SK-N-SH treated with all-trans-retinoic acid at 6 μM for 48 hours (cell line): ENCODE data around the gene SART3.

Source experiments
- ATAC-seq: fragments of 200-7000 bp; cut with Tn5 transposase; 3 replicates; pipeline ENCODE4 v1.9.1; 2020; ENCODE audit warnings: mild to moderate bottlenecking, moderate library complexity
- ARNTL ChIP-seq: fragments of 450-650 bp; formaldehyde crosslinking; IDR thresholded peaks from 2 replicates; pipeline ENCODE4 v1.5.0; 2020; ENCODE audit warnings: low read depth, mild to moderate bottlenecking, moderate library complexity, borderline replicate concordance
- BACH2 ChIP-seq: fragments of 250-450 bp; sonication (Bioruptor Pico); IDR thresholded peaks from 2 replicates; pipeline ENCODE4 v1.9.0; 2021; ENCODE audit warnings: mild to moderate bottlenecking, borderline replicate concordance
- CREB5 ChIP-seq: fragments of 250-450 bp; sonication (Bioruptor Pico); IDR thresholded peaks from 2 replicates; pipeline ENCODE4 v1.5.1; 2020; ENCODE audit warnings: low read depth, mild to moderate bottlenecking, moderate library complexity
- CSDC2 ChIP-seq: fragments of 250-450 bp; sonication (Bioruptor Pico); IDR thresholded peaks from 2 replicates; pipeline ENCODE4 v1.5.0; 2020; ENCODE audit warnings: mild to moderate bottlenecking, moderate library complexity
- ESRRG ChIP-seq: fragments of 250-450 bp; sonication (Bioruptor Pico); IDR thresholded peaks from 2 replicates; pipeline ENCODE4 v1.6.1; 2021; ENCODE audit warnings: mild to moderate bottlenecking
- GLIS3 ChIP-seq: fragments of 250-450 bp; sonication (Bioruptor Pico); IDR thresholded peaks from 2 replicates; pipeline ENCODE4 v1.5.0; 2020; ENCODE audit warnings: mild to moderate bottlenecking, moderate library complexity
- ISL1 ChIP-seq: fragments of 250-450 bp; sonication (Bioruptor Pico); IDR thresholded peaks from 2 replicates; pipeline ENCODE4 v2.1.2; 2022; ENCODE audit warnings: mild to moderate bottlenecking, moderate library complexity
- OSR1 ChIP-seq: fragments of 250-450 bp; sonication (Bioruptor Pico); IDR thresholded peaks from 2 replicates; pipeline ENCODE4 v1.8.0; 2022; ENCODE audit warnings: moderate library complexity, mild to moderate bottlenecking, inconsistent platforms
- PPARA ChIP-seq: fragments of 250-450 bp; sonication (Bioruptor Pico); IDR thresholded peaks from 2 replicates; pipeline ENCODE4 v1.5.0; 2020; ENCODE audit warnings: mild to moderate bottlenecking, borderline replicate concordance
- RARB ChIP-seq: fragments of 250-450 bp; sonication (Bioruptor Pico); IDR thresholded peaks from 2 replicates; pipeline ENCODE4 v1.8.0; 2021; ENCODE audit warnings: mild to moderate bottlenecking, moderate library complexity
- SNAI2 ChIP-seq: fragments of 250-450 bp; sonication (Bioruptor Pico); IDR thresholded peaks from 2 replicates; pipeline ENCODE4 v1.5.0; 2020; ENCODE audit warnings: mild to moderate bottlenecking, moderate library complexity
- TCF4 ChIP-seq: fragments of 250-450 bp; sonication (Bioruptor Pico); IDR thresholded peaks from 2 replicates; pipeline ENCODE4 v1.8.0; 2021; ENCODE audit warnings: mild to moderate bottlenecking, moderate library complexity, borderline replicate concordance
- TOX ChIP-seq: fragments of 250-450 bp; sonication (Bioruptor Pico); IDR thresholded peaks from 2 replicates; pipeline ENCODE4 v1.8.0; 2021; ENCODE audit warnings: mild to moderate bottlenecking, moderate library complexity, borderline replicate concordance
- TSHZ2 ChIP-seq: fragments of 250-450 bp; sonication (Bioruptor Pico); IDR thresholded peaks from 2 replicates; pipeline ENCODE4 v1.5.0; 2020; ENCODE audit warnings: mild to moderate bottlenecking, moderate library complexity
- ZC3H10 ChIP-seq: fragments of 250-450 bp; sonication (Bioruptor Pico); IDR thresholded peaks from 2 replicates; pipeline ENCODE4 v1.5.1; 2021; ENCODE audit warnings: mild to moderate bottlenecking, moderate library complexity
- ZFP3 ChIP-seq: fragments of 250-450 bp; sonication (Bioruptor Pico); IDR thresholded peaks from 2 replicates; pipeline ENCODE4 v1.5.0; 2020; ENCODE audit warnings: mild to moderate bottlenecking, moderate library complexity
- ZFP30 ChIP-seq: fragments of 450-650 bp; formaldehyde crosslinking; IDR thresholded peaks from 2 replicates; pipeline ENCODE4 v1.5.0; 2022; ENCODE audit warnings: mild to moderate bottlenecking, moderate library complexity
- ZNF565 ChIP-seq: fragments of 450-650 bp; formaldehyde crosslinking; conservative IDR thresholded peaks from 2 replicates; pipeline ENCODE4 v1.5.0; 2020; ENCODE audit warnings: low read depth, mild to moderate bottlenecking, moderate library complexity
- TF ChIP-seq, protein P1 (sequence below): fragments of 250-450 bp; sonication (Bioruptor Pico); IDR thresholded peaks from 2 replicates; pipeline ENCODE4 v1.8.0; 2020; ENCODE audit warnings: mild to moderate bottlenecking, moderate library complexity, borderline replicate concordance
- TF ChIP-seq, protein P2 (sequence below): fragments of 250-450 bp; sonication (Bioruptor Pico); IDR thresholded peaks from 2 replicates; pipeline ENCODE4 v1.5.1; 2021; ENCODE audit warnings: mild to moderate bottlenecking, moderate library complexity

SART3 gene

GRCh38 chr12:108523365-108523764, 37.6 kb downstream of the SART3 start (continued):
- TF ChIP-seq ISL1 (CRISPR knock-in tag) = no peak
- TF ChIP-seq, all 23 proteins: peak for 0

DNA sequence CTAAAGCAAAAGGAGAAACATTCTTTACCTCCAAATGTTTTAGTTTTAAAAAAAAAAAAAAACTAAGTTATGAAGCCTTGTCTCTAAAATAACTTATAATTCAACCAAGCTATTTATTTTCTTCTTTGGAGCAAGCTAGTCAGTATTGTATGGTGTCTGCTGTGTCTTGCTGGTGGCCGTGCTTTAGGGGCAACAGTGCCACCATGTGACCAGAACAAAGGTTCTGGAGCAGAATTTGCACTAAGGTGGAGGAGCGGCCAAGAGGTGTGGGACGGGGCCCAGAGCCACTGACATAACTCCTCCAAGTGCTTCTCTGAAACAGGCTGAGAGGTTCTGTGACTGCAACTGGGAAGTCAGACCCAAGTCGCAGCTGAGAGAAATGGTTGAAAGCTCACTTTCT, 41.4 kb downstream of the SART3 start:
- ATAC-seq = no peak
- TF ChIP-seq, protein P1, sequence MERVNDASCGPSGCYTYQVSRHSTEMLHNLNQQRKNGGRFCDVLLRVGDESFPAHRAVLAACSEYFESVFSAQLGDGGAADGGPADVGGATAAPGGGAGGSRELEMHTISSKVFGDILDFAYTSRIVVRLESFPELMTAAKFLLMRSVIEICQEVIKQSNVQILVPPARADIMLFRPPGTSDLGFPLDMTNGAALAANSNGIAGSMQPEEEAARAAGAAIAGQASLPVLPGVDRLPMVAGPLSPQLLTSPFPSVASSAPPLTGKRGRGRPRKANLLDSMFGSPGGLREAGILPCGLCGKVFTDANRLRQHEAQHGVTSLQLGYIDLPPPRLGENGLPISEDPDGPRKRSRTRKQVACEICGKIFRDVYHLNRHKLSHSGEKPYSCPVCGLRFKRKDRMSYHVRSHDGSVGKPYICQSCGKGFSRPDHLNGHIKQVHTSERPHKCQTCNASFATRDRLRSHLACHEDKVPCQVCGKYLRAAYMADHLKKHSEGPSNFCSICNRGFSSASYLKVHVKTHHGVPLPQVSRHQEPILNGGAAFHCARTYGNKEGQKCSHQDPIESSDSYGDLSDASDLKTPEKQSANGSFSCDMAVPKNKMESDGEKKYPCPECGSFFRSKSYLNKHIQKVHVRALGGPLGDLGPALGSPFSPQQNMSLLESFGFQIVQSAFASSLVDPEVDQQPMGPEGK (CRISPR knock-in tag) = no peak
- TF ChIP-seq ESRRG (CRISPR knock-in tag) (no peak), GLIS3 (CRISPR knock-in tag) (no peak), OSR1 (CRISPR knock-in tag) (no peak), ARNTL (CRISPR knock-in tag) (no peak), ZC3H10 (CRISPR knock-in tag) (no peak), TOX (CRISPR knock-in tag) (no peak), CREB5 (no peak), PPARA (no peak), ZFP3 (no peak), BACH2 (CRISPR knock-in tag) (no peak), SNAI2 (CRISPR knock-in tag) (no peak), ZNF565 (CRISPR knock-in tag) (no peak), CSDC2 (no peak), RARB (no peak), ISL1 (CRISPR knock-in tag) (no peak)
- TF ChIP-seq, protein P2, sequence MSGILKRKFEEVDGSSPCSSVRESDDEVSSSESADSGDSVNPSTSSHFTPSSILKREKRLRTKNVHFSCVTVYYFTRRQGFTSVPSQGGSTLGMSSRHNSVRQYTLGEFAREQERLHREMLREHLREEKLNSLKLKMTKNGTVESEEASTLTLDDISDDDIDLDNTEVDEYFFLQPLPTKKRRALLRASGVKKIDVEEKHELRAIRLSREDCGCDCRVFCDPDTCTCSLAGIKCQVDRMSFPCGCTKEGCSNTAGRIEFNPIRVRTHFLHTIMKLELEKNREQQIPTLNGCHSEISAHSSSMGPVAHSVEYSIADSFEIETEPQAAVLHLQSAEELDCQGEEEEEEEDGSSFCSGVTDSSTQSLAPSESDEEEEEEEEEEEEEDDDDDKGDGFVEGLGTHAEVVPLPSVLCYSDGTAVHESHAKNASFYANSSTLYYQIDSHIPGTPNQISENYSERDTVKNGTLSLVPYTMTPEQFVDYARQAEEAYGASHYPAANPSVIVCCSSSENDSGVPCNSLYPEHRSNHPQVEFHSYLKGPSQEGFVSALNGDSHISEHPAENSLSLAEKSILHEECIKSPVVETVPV (CRISPR knock-in tag) = no peak

DNA sequence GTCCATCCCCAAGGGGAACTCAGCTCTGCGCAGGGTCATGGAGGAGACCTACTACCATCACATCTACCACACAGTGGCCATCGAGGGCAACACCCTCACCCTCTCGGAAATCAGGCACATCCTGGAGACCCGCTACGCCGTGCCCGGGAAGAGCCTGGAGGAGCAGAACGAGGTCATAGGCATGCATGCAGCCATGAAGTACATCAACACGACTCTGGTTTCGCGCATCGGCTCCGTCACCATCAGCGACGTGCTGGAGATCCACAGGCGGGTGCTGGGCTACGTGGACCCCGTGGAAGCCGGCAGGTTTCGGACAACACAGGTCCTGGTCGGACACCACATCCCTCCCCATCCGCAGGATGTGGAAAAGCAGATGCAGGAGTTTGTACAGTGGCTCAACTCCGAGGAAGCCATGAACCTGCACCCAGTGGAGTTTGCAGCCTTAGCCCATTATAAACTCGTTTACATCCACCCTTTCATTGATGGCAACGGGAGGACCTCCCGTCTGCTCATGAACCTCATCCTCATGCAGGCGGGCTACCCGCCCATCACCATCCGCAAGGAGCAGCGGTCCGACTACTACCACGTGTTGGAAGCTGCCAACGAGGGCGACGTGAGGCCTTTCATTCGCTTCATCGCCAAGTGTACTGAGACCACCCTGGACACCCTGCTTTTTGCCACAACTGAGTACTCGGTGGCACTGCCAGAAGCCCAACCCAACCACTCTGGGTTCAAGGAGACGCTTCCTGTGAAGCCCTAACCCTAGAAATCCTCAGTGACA, 42.1 kb downstream of the SART3 start:
- no peak for ATAC-seq
- TF ChIP-seq, protein P1 (CRISPR knock-in tag) = no peak
- TF ChIP-seq TSHZ2 (CRISPR knock-in tag) (no peak), SNAI2 (CRISPR knock-in tag) (no peak), OSR1 (CRISPR knock-in tag) (no peak), ESRRG (CRISPR knock-in tag) (no peak), CSDC2 (no peak), BACH2 (CRISPR knock-in tag) (no peak), TCF4 (no peak), CREB5 (no peak), PPARA (no peak), ZFP30 (no peak)
